Measurements from ENCODE around the gene AKT2. TPM values are rescaled to one million over a fixed set of nuclear protein-coding genes. Genes with fewer than 3 reads are reported as not detected.
A peak's percentile ranks its signal among the peaks of the same experiment; 100 is the strongest.

AKT2 gene
- total RNA-seq, 1 experiment from 2014 or later = 141 TPM

- no peak for TF ChIP-seq CTCF (IDR thresholded peaks at IDR 0.05 in 2 of 3, conservative IDR thresholded peaks at IDR 0.05 in 1 of 3; ENCODE audit: borderline replicate concordance in 1 of 3, insufficient read depth in 1 of 3, low read depth in 2 of 3, low read length in 2 of 3)
Measured at GRCh38 chr19:40286971-40287421, 1.9 kb upstream of the AKT2 start (continued).

GRCh38 chr19:40286235-40286970 is 1.3 kb upstream of the AKT2 start:
- peaks cover 11 to 18% of the 10 kb centered on the region in 2 experiments for H3K4me1 ChIP-seq (ENCODE audit: control insufficient read depth in 1 of 2, insufficient read depth in 2 of 2, low read length in 2 of 2)
- no peak overlapping the region for H2AFZ ChIP-seq (ENCODE audit: low read depth, low read length, poor library complexity, severe bottlenecking)
- ChIA-PET RAD21 (ENCODE audit: low non-redundant PET in 1 of 2, low total read pairs in 2 of 2, uncharacterized antibody in 2 of 2, unreplicated experiment in 2 of 2) (no interaction called here), CTCF (no interaction called here), POLR2A (no interaction called here)
- H3K79me2 ChIP-seq (ENCODE audit: insufficient read depth, low read length) = peaks cover 36% of the 10 kb centered on the region
- H3K27ac ChIP-seq (ENCODE audit: low read depth, low read length) = peak overlapping the region; percentile 60
- intact Hi-C loops (cut with micrococcal nuclease) = no loop called here
- peak overlapping the region; percentile 88 for H3K4me2 ChIP-seq (ENCODE audit: low read length)
- DNase-seq (ENCODE audit: low read depth, low spot score) (no peak), ATAC-seq (no peak)
- no peaks in the 10 kb centered on the region for H3K27me3 ChIP-seq (ENCODE audit: insufficient read depth, low read length)
- H3K9me3 ChIP-seq (ENCODE audit: control insufficient read depth in 1 of 2, insufficient read depth in 1 of 2, low read depth in 1 of 2, low read length in 2 of 2) = no peaks in the 10 kb centered on the region
- H4K20me1 ChIP-seq (ENCODE audit: insufficient read depth) = no peaks in the 10 kb centered on the region
- peaks cover 0 to 4% of the 10 kb centered on the region in 2 experiments; a peak in 1 of 4 replicates for H3K36me3 ChIP-seq (ENCODE audit: control insufficient read depth in 1 of 2, insufficient read depth in 2 of 2, low read length in 2 of 2)
- no peak for TF ChIP-seq CBX3 (IDR thresholded peaks at IDR 0.05; ENCODE audit: low read depth)
- TF ChIP-seq SP1 (IDR thresholded peaks at IDR 0.05; ENCODE audit: low read depth) = no peak
- TF ChIP-seq CTCF (IDR thresholded peaks at IDR 0.05 in 2 of 3, conservative IDR thresholded peaks at IDR 0.05 in 1 of 3; ENCODE audit: borderline replicate concordance in 1 of 3, insufficient read depth in 1 of 3, low read depth in 2 of 3, low read length in 2 of 3) = no peak
- TF ChIP-seq EZH2phosphoT487 (IDR thresholded peaks at IDR 0.05; ENCODE audit: borderline replicate concordance) = no peak
- TF ChIP-seq SRF (IDR thresholded peaks at IDR 0.05; ENCODE audit: low read depth) = no peak
- peak overlapping the region in 1 of 2 experiments; percentile 97; a peak in 2 of 4 replicates for H3K4me3 ChIP-seq (replicated peaks in 1 of 2; ENCODE audit: low read depth in 1 of 2, low read length in 2 of 2)
- BruUV-seq (replicated peaks) = no TSS peak
- H3K9ac ChIP-seq (ENCODE audit: low read length) = peak overlapping the region; percentile 73; the same call in 1 of the 2 replicates
- no peaks in the 10 kb centered on the region for H3K9me2 ChIP-seq (ENCODE audit: insufficient read depth)
